Cardiac septum (tissue), 1 donor: ENCODE data around the gene EGLN1. TPM values are rescaled to one million over a fixed set of nuclear protein-coding genes. Genes with fewer than 3 reads are reported as not detected.

Experiments used
- DNase-seq: peaks from one replicate; pipeline ENCODE4 v3.0.0-alpha.2; 2020; ENCODE audit warnings: low spot score
- intact Hi-C: fragments of 100-400 bp; cut with DNase I; formaldehyde crosslinking; loops from one replicate; pipeline ENCODE4 v1.14.0; 2022
- total RNA-seq: library from RNA; stranded (reverse); fragmentation: NEBNext Ultra II Directional; extraction: Animal tissue kit (Norgen Biotek cat#: 25700); gene quantifications from one replicate; pipeline ENCODE4 v1.2.1, GENCODE V29; 2021
- donor health status: DM: no; HTN: no; CAD: no.

Gene EGLN1
- total RNA-seq, 1 donor from 2014 or later = 47.5 TPM

GRCh38 chr1:231340328-231341013 lies 81.6 kb downstream of the EGLN1 start:
- intact Hi-C loops = no loop called here
- DNase-seq = no peak

GRCh38 chr1:231338270-231339128 lies 83.6 kb downstream of the EGLN1 start, which contains the start of gene SPRTN:
SPRTN (plus strand) TSS chr1:231338293; CDS start chr1:231338384, 91 bp downstream.
- intact Hi-C loops = loop anchor here (5.0 kb wide), 1 partner anchor 96 kb away; the partner anchor contains the start of gene GNPAT

DNA sequence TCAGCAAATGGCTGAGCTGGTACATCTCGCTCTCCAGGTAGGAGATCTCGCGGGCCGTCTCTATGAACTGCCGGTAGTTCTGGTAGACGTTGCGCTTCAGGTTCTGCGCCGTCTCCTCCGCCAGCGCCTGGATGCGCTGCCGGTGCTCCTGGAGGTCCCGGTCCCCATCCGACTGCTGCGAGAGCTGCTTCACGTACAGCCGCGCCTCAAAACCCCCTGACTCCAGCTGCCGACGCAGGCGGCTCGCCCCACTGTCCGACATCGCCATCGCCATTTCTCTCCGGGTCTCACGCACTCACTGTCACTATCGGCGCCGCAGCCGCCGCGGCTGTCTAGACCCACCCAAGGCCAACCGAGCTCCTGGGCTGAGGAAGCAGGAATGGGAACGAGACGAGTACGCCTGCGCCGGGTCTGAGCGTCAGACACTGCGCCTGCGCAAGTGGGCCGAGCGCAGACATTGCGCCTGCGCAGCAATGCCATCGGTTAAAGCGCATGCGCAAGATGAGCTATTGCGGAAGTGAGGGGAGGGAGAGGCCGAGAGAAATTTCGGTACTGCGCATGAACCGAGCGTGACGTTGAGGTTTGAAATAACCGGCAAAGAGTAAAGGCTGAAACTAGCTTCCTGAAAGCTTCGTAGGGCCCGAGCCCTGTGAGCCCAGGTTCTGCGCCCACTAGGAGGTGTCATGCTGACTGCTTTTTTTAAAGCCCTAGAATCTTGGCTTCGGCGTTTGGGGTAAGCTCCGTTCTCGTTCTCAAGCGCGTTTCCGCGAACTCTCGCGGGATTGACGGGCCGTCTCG lies 84.4 kb downstream of the EGLN1 start, which contains the start of gene EXOC8:
Gene EXOC8, minus strand, starts transcription at position 381 of the 798 bp plus-strand sequence. Its CDS starts 107 bp downstream, at position 274.
- DNase-seq = peak; percentile 98
- intact Hi-C loops = loop anchor here (5.0 kb wide), 1 partner anchor 95 kb away; the partner anchor contains the start of gene GNPAT

More at GRCh38 chr1:231338270-231339128, 83.6 kb downstream of the EGLN1 start, which contains the start of gene SPRTN:
- DNase-seq = no peak

GRCh38 chr1:231337043-231337471 lies 85.0 kb downstream of the EGLN1 start:
- intact Hi-C loops = loop anchor here (5.0 kb wide), 1 partner anchor 95 kb away; the partner anchor contains the start of gene GNPAT
- DNase-seq = no peak

DNA sequence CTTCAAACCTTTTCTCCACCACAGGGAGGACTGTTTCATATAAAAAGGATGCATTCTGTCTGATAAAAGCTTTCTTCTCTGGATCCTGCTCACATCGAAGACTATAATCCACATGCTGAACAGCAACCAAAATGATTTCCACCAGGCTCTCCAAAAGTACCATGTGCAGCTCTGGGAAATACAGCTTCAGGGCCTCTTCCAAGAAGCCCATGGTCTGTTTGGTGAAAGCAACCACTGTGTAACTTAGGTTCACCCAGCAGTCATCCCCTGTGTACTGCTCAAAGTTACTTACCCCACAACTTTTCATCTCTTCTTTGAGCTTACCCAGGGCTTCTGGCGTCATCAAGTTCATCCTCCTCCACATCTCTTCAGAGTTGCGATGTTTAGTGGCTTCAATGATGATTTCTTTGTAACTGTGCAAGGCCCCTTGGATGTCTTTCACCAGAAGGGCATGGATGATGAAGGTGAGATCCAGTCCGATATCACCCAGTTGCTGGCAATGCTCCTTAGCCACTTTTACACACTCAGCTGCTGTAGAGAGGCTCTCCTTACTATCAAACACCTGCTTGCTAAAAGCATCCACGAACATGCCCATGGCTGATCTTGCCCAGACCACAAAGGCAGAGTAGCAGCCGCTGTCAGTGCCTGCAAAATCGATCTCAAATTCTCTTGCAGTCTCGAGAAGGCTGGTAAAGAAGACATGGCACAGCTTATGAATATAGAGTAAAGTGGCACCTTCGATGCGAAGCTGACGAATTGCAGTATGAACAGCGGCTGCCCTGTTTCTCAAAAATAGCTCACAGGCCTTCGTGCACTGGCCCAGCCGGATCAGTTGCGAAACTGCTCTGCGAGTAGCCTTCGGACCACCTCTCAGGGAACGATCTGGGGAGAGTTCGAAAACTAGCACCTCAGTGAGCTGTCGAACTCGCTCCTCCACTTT lies 86.2 kb downstream of the EGLN1 start:
- intact Hi-C loops = loop anchor here (5.0 kb wide), 1 partner anchor 94 kb away; the partner anchor contains the start of gene GNPAT
- no peak for DNase-seq

GRCh38 chr1:231334952-231335351 lies 87.1 kb downstream of the EGLN1 start:
- intact Hi-C loops = loop anchor here (5.0 kb wide), 1 partner anchor 93 kb away; the partner anchor contains the start of gene GNPAT
- DNase-seq = no peak

DNA sequence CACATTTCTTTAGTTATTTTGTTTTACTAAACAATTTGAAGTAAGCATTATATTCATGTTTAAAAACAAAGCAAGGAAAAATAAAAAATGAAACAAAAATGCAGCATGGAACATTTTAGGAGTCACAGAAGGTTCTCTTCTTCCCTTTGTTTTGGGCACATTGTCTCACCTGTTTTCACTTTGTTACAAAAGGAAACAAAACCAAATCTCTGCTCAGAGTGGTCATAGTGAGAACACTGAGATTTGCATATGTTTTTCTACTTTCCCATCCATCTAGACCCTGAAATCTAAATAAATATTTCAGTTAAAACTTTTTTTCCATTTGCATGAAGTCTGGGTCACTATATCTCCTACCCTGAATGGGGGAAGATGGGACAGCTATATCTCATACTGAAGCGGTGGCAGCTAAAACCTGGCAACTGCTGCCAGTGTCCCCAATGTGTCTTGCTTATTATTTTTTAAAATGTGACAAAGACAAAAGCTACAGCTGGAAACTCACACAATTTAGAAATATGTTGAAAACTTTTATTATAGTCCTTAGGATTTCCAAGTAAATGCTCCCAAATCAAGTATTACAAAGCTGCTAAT lies 87.9 kb downstream of the EGLN1 start:
- intact Hi-C loops = no loop called here
- no peak for DNase-seq

GRCh38 chr1:231332761-231333160 lies 89.3 kb downstream of the EGLN1 start:
- DNase-seq = no peak
- intact Hi-C loops = no loop called here

DNA sequence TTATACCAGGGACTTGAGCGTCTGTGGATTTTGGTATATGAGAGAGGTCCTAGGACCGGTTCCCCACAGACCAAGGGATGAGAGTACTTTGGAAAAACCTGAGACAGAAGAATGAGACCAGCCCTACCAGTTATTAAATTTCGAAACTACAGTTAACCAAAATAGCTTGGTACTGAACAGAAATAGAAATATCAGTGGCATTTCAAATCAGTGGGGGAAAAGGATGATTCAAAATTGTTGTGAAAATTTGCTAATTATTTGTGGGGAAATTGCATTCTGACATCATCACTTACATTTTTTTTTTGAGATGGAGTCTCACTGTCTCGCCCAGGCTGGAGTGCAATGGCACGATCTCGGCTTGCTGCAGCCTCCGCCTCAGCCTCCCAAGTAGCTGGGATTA lies 92.6 kb downstream of the EGLN1 start:
- no peak for DNase-seq
- intact Hi-C loops = no loop called here

GRCh38 chr1:231327617-231328016 lies 94.5 kb downstream of the EGLN1 start:
- intact Hi-C loops = no loop called here
- DNase-seq = no peak

DNA sequence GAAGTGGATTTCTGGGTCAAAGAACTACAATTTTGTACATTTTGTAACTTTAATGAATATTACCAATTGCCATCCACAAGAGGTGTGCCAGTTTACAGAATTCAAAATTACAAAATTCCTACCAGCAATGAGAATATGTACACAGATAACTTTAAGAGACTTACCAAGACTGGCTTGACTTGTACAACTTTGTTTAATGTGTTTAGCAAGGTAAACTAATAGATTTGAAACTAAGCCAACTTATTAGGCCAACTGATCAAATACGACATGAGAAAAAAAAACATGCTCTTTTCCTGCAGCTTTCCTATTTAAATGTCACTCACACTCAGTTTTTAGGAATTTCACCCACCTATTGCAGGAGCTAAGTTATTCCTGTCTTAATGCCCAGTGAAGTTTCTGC lies 95.8 kb downstream of the EGLN1 start:
- intact Hi-C loops = no loop called here
- no peak for DNase-seq

DNA sequence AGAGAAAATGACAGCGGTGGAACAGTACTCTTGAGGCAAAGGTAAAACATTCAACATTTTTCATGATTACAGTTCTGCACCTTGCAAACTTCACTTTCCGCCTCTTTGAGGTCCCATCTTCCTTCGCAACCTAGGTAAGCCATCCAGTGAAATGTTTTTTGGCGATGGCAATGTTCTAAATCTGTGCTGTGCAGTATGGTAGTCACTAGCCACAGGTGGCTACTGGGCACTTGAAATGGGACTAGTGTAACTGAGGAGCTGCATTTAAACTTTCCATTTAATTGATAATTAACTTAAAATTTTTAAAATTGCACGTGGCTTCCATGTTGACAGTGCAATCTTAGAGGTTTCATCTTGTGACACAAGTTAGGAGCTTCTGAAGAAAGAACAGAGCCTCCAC lies 97.4 kb downstream of the EGLN1 start:
- no peak for DNase-seq
- intact Hi-C loops = no loop called here

DNA sequence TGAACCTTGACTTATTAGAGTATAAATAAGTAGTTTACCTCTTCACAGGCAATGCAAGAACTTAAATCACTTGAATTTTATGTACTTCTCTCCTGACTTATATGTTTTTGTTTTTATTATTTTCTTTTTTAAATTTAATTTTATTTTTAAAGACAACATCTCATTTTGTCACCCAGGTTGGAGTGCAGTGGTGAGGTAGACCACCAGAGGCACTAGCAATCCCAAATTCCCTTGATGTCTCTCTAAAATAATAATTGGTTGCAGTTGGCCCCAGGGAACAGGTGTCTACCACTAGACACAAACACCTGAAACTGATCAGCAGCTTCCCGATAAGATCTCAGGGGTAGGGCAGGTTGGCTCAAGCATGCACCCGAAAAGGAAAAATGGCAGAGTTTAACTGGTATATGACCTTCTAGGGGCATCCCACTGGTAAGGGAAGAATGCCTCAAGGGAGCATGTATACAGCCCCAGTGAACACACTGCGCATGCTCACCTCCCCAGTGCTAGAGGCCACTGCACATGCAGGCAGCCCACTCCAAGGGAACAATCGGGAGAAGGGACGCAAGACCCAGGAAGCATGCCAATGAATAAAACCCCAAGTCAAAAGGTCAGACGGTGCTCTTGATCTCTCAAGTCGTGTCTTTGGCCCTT lies 99.1 kb downstream of the EGLN1 start:
- intact Hi-C loops = no loop called here
- DNase-seq = no peak

DNA sequence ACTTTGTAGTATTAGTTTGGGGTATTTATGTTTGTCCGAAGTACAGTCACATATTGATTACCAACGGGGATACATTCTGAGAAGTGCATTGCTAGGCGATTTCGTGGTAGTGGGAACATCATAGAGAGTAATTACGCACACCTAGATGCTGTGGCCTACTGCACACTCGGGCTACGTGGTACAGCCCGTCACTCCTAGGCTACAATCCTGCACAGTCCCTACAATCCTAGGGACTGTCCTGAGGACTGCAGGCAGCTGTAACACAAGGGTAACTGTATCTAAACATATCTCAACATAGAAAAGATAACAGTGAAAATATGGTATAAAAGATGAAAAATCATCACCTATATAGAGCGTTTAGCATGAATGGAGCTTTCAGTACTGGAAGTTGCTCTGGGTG lies 103.0 kb downstream of the EGLN1 start:
- intact Hi-C loops = no loop called here
- DNase-seq = no peak

DNA sequence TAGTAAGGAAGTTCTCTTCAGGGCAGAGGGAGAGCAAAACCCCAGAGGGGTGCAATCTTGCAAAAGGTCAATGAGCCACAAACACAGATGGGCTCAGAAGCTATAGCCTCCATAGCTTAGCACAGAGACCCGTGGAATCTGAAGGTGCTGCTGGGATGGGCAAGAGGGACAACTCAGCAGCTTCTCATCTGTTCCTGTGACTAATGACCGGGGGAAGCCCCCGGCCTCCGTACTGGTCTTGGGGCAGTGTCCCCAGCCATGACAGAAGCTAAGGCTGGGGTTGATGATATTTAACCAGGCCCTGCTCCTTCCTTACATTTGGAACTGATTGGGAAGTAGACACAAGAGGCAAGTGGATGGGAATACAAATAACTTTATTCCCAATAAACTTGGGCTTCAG lies 103.5 kb downstream of the EGLN1 start:
- intact Hi-C loops = no loop called here
- no peak for DNase-seq

- intact Hi-C loops = no loop called here
- DNase-seq = no peak
Observed at GRCh38 chr1:231318015-231318355, 104.1 kb downstream of the EGLN1 start.

DNA sequence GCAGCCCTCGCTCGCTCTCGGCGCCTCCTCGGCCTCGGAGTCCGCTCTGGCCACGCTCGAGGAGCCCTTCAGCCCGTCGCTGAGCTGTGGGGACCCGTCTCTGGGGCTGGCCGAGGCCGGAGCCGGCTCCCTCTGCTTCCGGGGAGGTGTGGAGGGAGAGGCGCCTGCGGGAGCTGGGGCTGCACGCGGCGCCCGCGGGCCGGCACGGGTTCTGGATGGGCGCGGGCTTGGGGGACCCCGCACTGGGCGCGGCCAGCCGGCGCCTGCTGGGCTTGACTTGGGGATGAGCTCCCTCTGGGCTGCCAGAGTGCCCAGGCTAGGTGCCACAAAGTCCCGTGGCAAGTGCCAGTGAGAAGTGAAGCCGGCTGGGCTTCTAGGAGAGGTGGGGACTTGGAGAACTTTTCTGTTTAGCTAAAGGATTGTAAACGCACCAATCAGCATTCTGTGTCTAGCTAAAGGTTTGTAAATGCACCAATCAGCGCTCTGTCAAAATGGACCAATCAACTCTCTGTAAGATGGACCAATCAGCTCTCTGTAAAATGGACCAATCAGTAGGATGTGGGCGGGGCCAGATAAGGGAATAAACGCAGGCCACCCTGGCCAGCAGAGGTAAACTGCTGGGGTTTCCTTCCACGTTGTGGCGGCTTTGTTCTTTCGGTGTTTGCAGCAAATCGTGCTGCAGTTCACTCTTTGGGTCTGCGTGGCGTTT lies 104.6 kb downstream of the EGLN1 start:
- intact Hi-C loops = no loop called here
- DNase-seq = no peak
